H1 (cell line): ENCODE data around the gene HSPB1. TPM values are rescaled to one million over a fixed set of nuclear protein-coding genes. Genes with fewer than 3 reads are reported as not detected.

Source experiments
- CTCF ChIA-PET: fragments of 300-600 bp; sonication (Branson Sonifier 250); formaldehyde crosslinking; loops from one replicate; lab custom pipeline; 2021; ENCODE audit not compliant: partially characterized antibody; lab: Charles Lee
- POLR2A ChIA-PET: fragments of 300-600 bp; sonication (Branson Sonifier 250); formaldehyde crosslinking; loops from one replicate; lab custom pipeline; 2021; ENCODE audit warnings: inconsistent platforms; ENCODE audit not compliant: partially characterized antibody; lab: Charles Lee
- DNase-seq, 2 experiments: peaks; one replicate each; pipeline versions ENCODE4 v3.0.0 to v3.0.0-alpha.2; 2010 to 2022; ENCODE audit warnings: low spot score in 2 of 2, low read depth in 1 of 2, mixed read lengths in 1 of 2
- FAIRE-seq: peaks from 2 replicates; lab custom pipeline; 2011; peaks lifted over from hg19 to GRCh38; lab: Jason Lieb, UNC
- H2AFZ ChIP-seq: 2 replicates; pipeline ENCODE4 v1.8.1; 2012; ENCODE audit warnings: low read length, inconsistent platforms
- H2AK5ac ChIP-seq: 2 replicates; pipeline ENCODE4 v1.6.1; 2013; ENCODE audit warnings: low read depth, low read length
- H2BK120ac ChIP-seq: replicated peaks from 2 replicates; pipeline ENCODE3; 2013; ENCODE audit warnings: low read depth, low read length, inconsistent platforms
- H2BK12ac ChIP-seq: 2 replicates; pipeline ENCODE4 v1.6.1; 2013; ENCODE audit warnings: low read depth, low read length
- H2BK15ac ChIP-seq: 2 replicates; pipeline ENCODE4 v1.6.1; 2013; ENCODE audit warnings: low read length
- H2BK20ac ChIP-seq: 2 replicates; pipeline ENCODE4 v1.6.1; 2013; ENCODE audit warnings: low read length
- H2BK5ac ChIP-seq: 2 replicates; pipeline ENCODE4 v1.6.1; 2013; ENCODE audit warnings: low read depth, low read length
- H3K14ac ChIP-seq: 2 replicates; pipeline ENCODE4 v1.6.1; 2013; ENCODE audit warnings: inconsistent platforms; ENCODE audit not compliant: insufficient read length
- H3K18ac ChIP-seq: 2 replicates; pipeline ENCODE4 v1.6.1; 2013; ENCODE audit warnings: low read length; ENCODE audit errors: extremely low read depth
- H3K23ac ChIP-seq: 2 replicates; pipeline ENCODE4 v1.6.1; 2013; ENCODE audit warnings: inconsistent platforms; ENCODE audit not compliant: insufficient read length
- H3K23me2 ChIP-seq: 2 replicates; pipeline ENCODE4 v1.6.1; 2013; ENCODE audit warnings: low read depth, low read length
- H3K27ac ChIP-seq: 2 replicates; pipeline ENCODE4 v1.6.1; 2011; ENCODE audit warnings: low read depth, low read length, inconsistent platforms
- H3K27me3 ChIP-seq, 4 experiments: replicated peaks in 1 of 4; 1 replicate in 1 of 4; 2 replicates in 3 of 4; pipeline versions ENCODE4 v1.6.1 to v1.8.1; 2011 to 2013; ENCODE audit warnings: low read length in 3 of 4, mild to moderate bottlenecking in 3 of 4, inconsistent platforms in 2 of 4, mixed read lengths in 2 of 4, moderate library complexity in 1 of 4; ENCODE audit not compliant: control insufficient read depth in 3 of 4, insufficient read depth in 3 of 4; ENCODE audit errors: extremely low read depth in 1 of 4
- H3K36me3 ChIP-seq, 4 experiments: 2 replicates each; pipeline versions ENCODE4 v1.6.1 to v1.8.1; 2011 to 2013; ENCODE audit warnings: mild to moderate bottlenecking in 4 of 4, low read length in 3 of 4, moderate library complexity in 2 of 4, control low read depth in 1 of 4, inconsistent platforms in 1 of 4; ENCODE audit not compliant: insufficient read depth in 4 of 4, control insufficient read depth in 2 of 4
- H3K4ac ChIP-seq: replicated peaks from 2 replicates; pipeline ENCODE3; 2013; ENCODE audit warnings: low read length, low read depth, mixed read lengths, inconsistent platforms; ENCODE audit not compliant: insufficient read length
- H3K4me1 ChIP-seq, 4 experiments: replicated peaks in 1 of 4; 1 replicate in 1 of 4; 2 replicates in 3 of 4; pipeline versions ENCODE4 v1.6.1 to v1.8.1; 2011 to 2013; ENCODE audit warnings: low read length in 3 of 4, inconsistent platforms in 2 of 4, mixed read lengths in 1 of 4; ENCODE audit not compliant: insufficient read depth in 4 of 4, control insufficient read depth in 3 of 4
- H3K4me2 ChIP-seq, 2 experiments: 2 replicates each; pipeline versions ENCODE4 v1.6.1 to v1.8.1; 2011 to 2013; ENCODE audit warnings: low read depth in 2 of 2, low read length in 2 of 2, control low read depth in 1 of 2, inconsistent platforms in 1 of 2, mild to moderate bottlenecking in 1 of 2; ENCODE audit not compliant: insufficient read depth in 1 of 2
- H3K4me3 ChIP-seq, 4 experiments: fragments of 200-600, 300-600 bp in 1 of 4; sonication (generic), shearing (Covaris generic), sonication (Bioruptor Twin) in 1 of 4; 2 replicates each; pipeline versions ENCODE4 v1.5.1 to v1.8.1; 2011 to 2016; ENCODE audit warnings: low read length in 4 of 4, low read depth in 3 of 4, control low read depth in 2 of 4, inconsistent platforms in 2 of 4, mild to moderate bottlenecking in 2 of 4, mixed read lengths in 1 of 4, moderate library complexity in 1 of 4; ENCODE audit not compliant: insufficient read depth in 2 of 4; ENCODE audit errors: extremely low read depth in 1 of 4
- H3K56ac ChIP-seq: replicated peaks from 2 replicates; pipeline ENCODE3; 2013; ENCODE audit warnings: low read depth, mild to moderate bottlenecking, mixed read lengths, low read length, inconsistent platforms; ENCODE audit not compliant: insufficient read length
- H3K79me1 ChIP-seq: 2 replicates; pipeline ENCODE4 v1.6.1; 2013; ENCODE audit warnings: low read depth, low read length, control low read depth
- H3K79me2 ChIP-seq, 2 experiments: 2 replicates each; pipeline versions ENCODE4 v1.6.1 to v1.8.1; 2012 to 2013; ENCODE audit warnings: low read length in 2 of 2, mild to moderate bottlenecking in 2 of 2, inconsistent platforms in 1 of 2; ENCODE audit not compliant: insufficient read depth in 2 of 2, control insufficient read depth in 1 of 2
- H3K9ac ChIP-seq, 4 experiments: replicated peaks in 1 of 4; 1 replicate in 1 of 4; 2 replicates in 3 of 4; pipeline versions ENCODE4 v1.6.1 to v1.8.1; 2011 to 2013; ENCODE audit warnings: low read depth in 3 of 4, low read length in 3 of 4, control low read depth in 2 of 4, mild to moderate bottlenecking in 2 of 4, moderate library complexity in 2 of 4, inconsistent platforms in 1 of 4; ENCODE audit errors: extremely low read depth in 1 of 4
- H3K9me3 ChIP-seq, 2 experiments: 2 replicates each; pipeline versions ENCODE4 v1.6.1 to v1.8.1; 2012 to 2013; ENCODE audit warnings: mild to moderate bottlenecking in 2 of 2, moderate library complexity in 2 of 2, control low read depth in 1 of 2, inconsistent platforms in 1 of 2, low read depth in 1 of 2, low read length in 1 of 2, mixed read lengths in 1 of 2; ENCODE audit not compliant: insufficient read depth in 2 of 2
- H4K20me1 ChIP-seq, 2 experiments: replicated peaks in 1 of 2; 2 replicates each; pipeline versions ENCODE3 to v1.8.1; 2011 to 2013; ENCODE audit warnings: inconsistent platforms in 2 of 2, low read length in 2 of 2, mild to moderate bottlenecking in 1 of 2; ENCODE audit not compliant: insufficient read depth in 2 of 2, control insufficient read depth in 1 of 2
- H4K5ac ChIP-seq: 2 replicates; pipeline ENCODE4 v1.6.1; 2013; ENCODE audit warnings: low read length, low read depth, mixed read lengths, inconsistent platforms; ENCODE audit not compliant: insufficient read length
- H4K8ac ChIP-seq: 2 replicates; pipeline ENCODE4 v1.8.0; 2013; ENCODE audit warnings: mild to moderate bottlenecking, moderate library complexity, low read length, inconsistent platforms; ENCODE audit not compliant: insufficient read depth; ENCODE audit errors: extremely low read depth
- H4K91ac ChIP-seq: replicated peaks from 2 replicates; pipeline ENCODE3; 2013; ENCODE audit warnings: low read length, mixed read lengths, inconsistent platforms; ENCODE audit not compliant: insufficient read length
- KDM1A ChIP-seq: fragments of 200-600, 300-600 bp; sonication (generic); IDR thresholded peaks from 2 replicates; pipeline ENCODE4 v1.7.1; 2016; ENCODE audit warnings: mild to moderate bottlenecking, low read length, borderline replicate concordance
- SIN3A ChIP-seq, 2 experiments: IDR thresholded peaks in 1 of 2; conservative IDR thresholded peaks in 1 of 2; 2 replicates each; pipeline ENCODE4 v1.6.1; 2011 to 2012; ENCODE audit warnings: low read length in 2 of 2, improper control_type of control experiment in 1 of 2, low read depth in 1 of 2, mild to moderate bottlenecking in 1 of 2
- WGBS, 2 experiments: shearing (Covaris generic) in 1 of 2; methylation state at CpG; one replicate each; pipeline versions ENCODE4 v1.1.6 to v1.1.7; 2013 to 2015; ENCODE audit warnings: low lambda C conversion rate in 2 of 2, mixed read lengths in 2 of 2, inconsistent platforms in 1 of 2, low coverage in 1 of 2, missing lambda C conversion rate in 1 of 2; ENCODE audit not compliant: insufficient replicate concordance in 2 of 2, insufficient coverage in 1 of 2, insufficient read length in 1 of 2; ENCODE audit errors: extremely low coverage in 1 of 2, missing lambda C conversion rate in 1 of 2; 5-methylcytosine and 5-hydroxymethylcytosine counted together
- polyA plus RNA-seq, 7 experiments: library from polyadenylated mRNA; depleted of rRNA in 3 of 7; stranded (reverse) in 5 of 7; unstranded in 2 of 7; fragments of >200 nt in 5 of 7; fragments of 200-250 nt in 2 of 7; gene quantifications; 1 replicate in 5 of 7; 2 replicates in 1 of 7; 4 replicates in 1 of 7; pipeline versions ENCODE4 v1.2.1 to v1.2.3, GENCODE V29; 2011 to 2013; ENCODE audit warnings: missing spikeins in 2 of 7, mixed read lengths in 2 of 7
- total RNA-seq: library from RNA; stranded (reverse); fragmentation: NEBNext Ultra II Directional; extraction: Animal tissue kit (Norgen Biotek cat#: 25700); gene quantifications from 2 replicates; pipeline ENCODE4 v1.2.1, GENCODE V29; 2021

HSPB1 gene
- total and polyA plus RNA-seq, 2 of the 8 experiments (the other 6 are each of a cell fraction or from before 2014, with no cell fraction given), result 165 to 254 TPM

DNA sequence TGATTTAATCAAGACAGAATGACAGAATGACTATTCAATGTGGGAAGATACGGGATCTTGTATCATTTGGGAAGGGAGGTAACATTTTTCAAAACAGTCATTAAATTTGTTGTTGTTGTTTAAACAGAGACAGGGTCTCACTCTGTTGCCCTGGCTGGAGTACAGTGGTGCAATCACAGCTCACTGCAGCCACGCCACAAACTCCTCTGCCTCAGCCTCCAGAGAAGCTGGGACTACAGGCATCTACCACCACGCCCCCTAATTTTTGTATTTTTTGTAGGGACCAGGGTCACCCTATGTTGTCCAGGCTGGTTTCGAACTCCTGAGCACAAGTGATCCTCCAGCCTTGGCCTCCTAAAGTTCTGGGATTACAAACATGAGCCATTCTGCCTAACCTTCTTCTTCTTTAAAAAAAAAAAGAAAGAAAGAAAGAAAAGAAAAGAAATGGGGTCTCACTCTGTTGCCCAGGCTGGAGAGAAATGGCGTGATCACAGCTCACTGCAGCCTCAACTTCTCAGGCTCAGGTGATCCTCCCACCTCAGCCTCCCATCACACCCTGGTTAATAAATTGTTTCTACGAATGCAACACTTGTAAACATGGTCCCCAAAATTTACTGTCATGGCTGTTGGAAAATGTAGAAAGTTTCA, 32.0 kb downstream of the HSPB1 start:
- CTCF ChIA-PET, result interaction anchor here (1.3 to 2.3 kb wide), 3 partner anchors 12 to 35 kb away, joined by 3 to 6 read pairs (median 3); no protein-coding TSS in a partner anchor
- Histone ChIP-seq H3K9ac (no peak overlapping the region), H3K56ac (no peak overlapping the region), H3K14ac (no peak overlapping the region), H3K79me1 (peaks cover 15% of the 10 kb centered on the region), H2BK15ac (no peak overlapping the region), H3K4me1 (peaks cover 0 to 4% (median 3%) of the 10 kb centered on the region in 4 experiments; a peak in 3 of 7 replicates), H3K23me2 (no peaks in the 10 kb centered on the region), H2BK20ac (no peak overlapping the region), H2BK5ac (no peak overlapping the region), H3K4me3 (no peak overlapping the region), H2BK12ac (no peak overlapping the region), H3K18ac (no peak overlapping the region), H3K23ac (no peak overlapping the region), H4K20me1 (peaks cover 45 to 49% of the 10 kb centered on the region in 2 experiments), H4K8ac (no peak overlapping the region), H3K27me3 (no peaks in the 10 kb centered on the region), H4K5ac (no peak overlapping the region), H3K9me3 (no peaks in the 10 kb centered on the region), H3K4me2 (no peak overlapping the region), H4K91ac (no peak overlapping the region), H3K36me3 (peaks cover 9 to 44% (median 16%) of the 10 kb centered on the region in 4 experiments; a peak in 7 of 8 replicates), H3K79me2 (peaks cover 36 to 99% of the 10 kb centered on the region in 2 experiments), H3K27ac (no peak overlapping the region), H2BK120ac (no peak overlapping the region), H2AFZ (no peak overlapping the region), H2AK5ac (no peak overlapping the region), H3K4ac (no peak overlapping the region)
- DNase-seq, result no peak
- no peak for FAIRE-seq
- no peak for TF ChIP-seq SIN3A (conservative IDR thresholded peaks at IDR 0.05 in 1 of 2, IDR thresholded peaks at IDR 0.05 in 1 of 2; ENCODE audit: low read depth in 1 of 2, low read length in 2 of 2)
- TF ChIP-seq KDM1A, result peak; percentile 78
- POLR2A ChIA-PET, result interaction anchor here (0.9 to 15.6 kb wide), 7 partner anchors 8 to 20 kb away, joined by 3 to 249 read pairs (median 6); partner anchors contain the start of gene YWHAG
- WGBS, 2 experiments, result 92% methylated on average over 6 of the region's 6 CpGs; no CpG with 5 or more reads in 1 of the 2 experiments
